Mesenteric fat pad (tissue), 1 donor: ENCODE measurements around the gene PTMA. TPM values are rescaled to one million over a fixed set of nuclear protein-coding genes. Genes with fewer than 3 reads are reported as not detected.
"Not testable (repeated sequence)": the region's sequence is repeated elsewhere in the genome, so short reads cannot be mapped to it uniquely, and the experiment has no call there.

Source experiments
- DNase-seq: peaks from one replicate; pipeline ENCODE4 v3.0.0-alpha.2; 2020; ENCODE audit warnings: low spot score
- total RNA-seq: library from RNA; stranded (reverse); fragmentation: NEBNext Ultra II Directional; extraction: Animal tissue kit (Norgen Biotek cat#: 25700); gene quantifications from one replicate; pipeline ENCODE4 v1.2.1, GENCODE V29; 2021
- donor health status: DM: yes; HTN: yes; CAD: no.

Gene PTMA
- total RNA-seq, 1 donor from 2014 or later, result 790 TPM

- DNase-seq, result not testable (repeated sequence)
Observed at GRCh38 chr2:231749016-231749415, 40.7 kb downstream of the PTMA start.

GRCh38 chr2:231751042-231751815, 42.9 kb downstream of the PTMA start:
- DNase-seq, result no peak

GRCh38 chr2:231752061-231752460, 43.7 kb downstream of the PTMA start:
- DNase-seq, result no peak

GRCh38 chr2:231761735-231762134, 53.4 kb downstream of the PTMA start:
- no peak for DNase-seq

Other genes with a start within 250 kb of the PTMA start
- gene NCL, start 244.0 kb upstream of the PTMA start, total RNA-seq, result 512 TPM
- 1.4 TPM for gene NMUR1, start 178.1 kb upstream of the PTMA start, total RNA-seq
- gene TEX44, start 115.7 kb upstream of the PTMA start, total RNA-seq, result not detected
- gene PDE6D, start 72.8 kb downstream of the PTMA start, total RNA-seq, result 21.8 TPM
- 21.3 TPM for gene COPS7B, start 77.9 kb downstream of the PTMA start, total RNA-seq
- 2.5 TPM for gene NPPC, start 217.9 kb downstream of the PTMA start, total RNA-seq